AG10803 (cell line): ENCODE measurements around the gene TFF1.

ENCODE experiments used
- DNase-seq: peaks from one replicate; pipeline ENCODE4 v3.0.0; 2010; ENCODE audit warnings: low read depth
- H3K4me3 ChIP-seq: 2 replicates; pipeline ENCODE4 v1.5.1; 2011; ENCODE audit warnings: mild to moderate bottlenecking, low read length, control low read depth
- CTCF ChIP-seq: conservative IDR thresholded peaks from 2 replicates; pipeline ENCODE4 v1.5.1; 2011; ENCODE audit warnings: mild to moderate bottlenecking, low read length, control low read depth, inconsistent platforms

The TFF1 gene

GRCh38 chr21:42366292-42367010, at the start of gene TFF1:
TSS of gene TFF1 (minus strand) at chr21:42366535. CDS start at chr21:42366495, 40 bp downstream.
- no peak for DNase-seq

GRCh38 chr21:42414928-42415769, 48.8 kb upstream of the TFF1 start:
- no peak for DNase-seq
- H3K4me3 ChIP-seq: no peak overlapping the region

More at GRCh38 chr21:42366292-42367010, at the start of gene TFF1:
- TF ChIP-seq CTCF: no peak
- H3K4me3 ChIP-seq: no peak within 1 kb of the TSS

GRCh38 chr21:42414553-42414927, 48.2 kb upstream of the TFF1 start:
- no peak for TF ChIP-seq CTCF
- no peak overlapping the region for H3K4me3 ChIP-seq
- no peak for DNase-seq

More at GRCh38 chr21:42414928-42415769, 48.8 kb upstream of the TFF1 start:
- no peak for TF ChIP-seq CTCF

- no peak for DNase-seq
Measured at GRCh38 chr21:42414066-42414465, 47.7 kb upstream of the TFF1 start.

GRCh38 chr21:42413500-42413899, 47.2 kb upstream of the TFF1 start:
- no peak overlapping the region for H3K4me3 ChIP-seq
- no peak for TF ChIP-seq CTCF
- DNase-seq: no peak

More at GRCh38 chr21:42414066-42414465, 47.7 kb upstream of the TFF1 start:
- TF ChIP-seq CTCF: no peak
- no peak overlapping the region for H3K4me3 ChIP-seq

GRCh38 chr21:42413093-42413492, 46.8 kb upstream of the TFF1 start:
- no peak for TF ChIP-seq CTCF
- DNase-seq: no peak
- H3K4me3 ChIP-seq: no peak overlapping the region

GRCh38 chr21:42412636-42412933, 46.2 kb upstream of the TFF1 start:
- DNase-seq: no peak
- no peak for TF ChIP-seq CTCF
- H3K4me3 ChIP-seq: no peak overlapping the region
